Kidney (tissue), 14 donors: Measurements from ENCODE around the gene ITPKC. TPM values are rescaled to one million over a fixed set of nuclear protein-coding genes. Genes with fewer than 3 reads are reported as not detected.

Experiments
- DNase-seq, 5 donors: peaks; one replicate each; pipeline ENCODE4 v3.0.0-alpha.2; 2013 to 2020
- FAIRE-seq: peaks from 2 replicates; lab custom pipeline; 2012; peaks lifted over from hg19 to GRCh38; lab: Jason Lieb, UNC
- H3K27ac ChIP-seq, 2 donors: one replicate each; pipeline ENCODE4 v1.7.0; 2013; ENCODE audit warnings: low read depth in 2 of 2, low read length in 2 of 2, inconsistent platforms in 1 of 2
- H3K27me3 ChIP-seq: one replicate; pipeline ENCODE4 v1.7.1; 2013; ENCODE audit warnings: low read length, inconsistent platforms; ENCODE audit not compliant: control insufficient read depth, insufficient read depth
- H3K36me3 ChIP-seq, 3 donors: one replicate each; pipeline versions ENCODE4 v1.7.0 to v1.7.1; 2013; ENCODE audit warnings: low read length in 3 of 3, control low read depth in 1 of 3, inconsistent platforms in 1 of 3; ENCODE audit not compliant: insufficient read depth in 3 of 3, control insufficient read depth in 2 of 3
- H3K4me1 ChIP-seq, 3 donors: one replicate each; pipeline versions ENCODE4 v1.7.0 to v1.7.1; 2013; ENCODE audit warnings: low read length in 3 of 3, inconsistent platforms in 1 of 3, low read depth in 1 of 3; ENCODE audit not compliant: control insufficient read depth in 2 of 3, insufficient read depth in 2 of 3
- H3K4me3 ChIP-seq, 3 donors: one replicate each; pipeline versions ENCODE4 v1.7.0 to v1.8.1; 2013; ENCODE audit warnings: low read length in 3 of 3, control low read depth in 1 of 3, inconsistent platforms in 1 of 3
- H3K9ac ChIP-seq, 3 donors: one replicate each; pipeline versions ENCODE4 v1.7.0 to v1.7.1; 2013; ENCODE audit warnings: low read length in 3 of 3, control low read depth in 1 of 3, inconsistent platforms in 1 of 3
- H3K9me3 ChIP-seq, 3 donors: one replicate each; pipeline versions ENCODE4 v1.7.0 to v1.7.1; 2013; ENCODE audit warnings: low read length in 3 of 3, control low read depth in 1 of 3, inconsistent platforms in 1 of 3; ENCODE audit not compliant: control insufficient read depth in 2 of 3, insufficient read depth in 1 of 3
- CTCF ChIP-seq: IDR thresholded peaks from 3 replicates; pipeline ENCODE4 v1.5.1; 2012; ENCODE audit warnings: mild to moderate bottlenecking, moderate library complexity, borderline replicate concordance; ENCODE audit not compliant: insufficient read depth; ENCODE audit errors: extremely low read depth
- intact Hi-C: fragments of 100-400 bp; cut with DNase I; formaldehyde crosslinking; loops from one replicate; pipeline ENCODE4 v1.11.1; 2022
- polyA plus RNA-seq: library from polyadenylated mRNA; stranded (reverse); fragments of 350-450 nt; fragmentation: Illumina TruSeq; extraction: RNeasy Lipid Tissue Mini Kit (QIAGEN cat#74804); gene quantifications from one replicate; pipeline ENCODE4 v1.2.3, GENCODE V29; 2014; ENCODE audit warnings: low read depth, low replicate concordance; ENCODE audit not compliant: insufficient read depth
- total RNA-seq: library from RNA; stranded (reverse); fragmentation: NEBNext Ultra II Directional; extraction: Animal tissue kit (Norgen Biotek cat#: 25700); gene quantifications from one replicate; pipeline ENCODE4 v1.2.1, GENCODE V29; 2021
- donor health status: control.
- donor health status: control.
- donor health status: control.
- donor health status: control.
- donor health status: control.
- donor health status: DM: yes; HTN: yes; CAD: no.
- donor health status: Normal renal cell carcinoma (clear cell type).

ITPKC gene
- total and polyA plus RNA-seq, 2 donors from 2014 or later, result 14.3 to 27.9 TPM

DNA sequence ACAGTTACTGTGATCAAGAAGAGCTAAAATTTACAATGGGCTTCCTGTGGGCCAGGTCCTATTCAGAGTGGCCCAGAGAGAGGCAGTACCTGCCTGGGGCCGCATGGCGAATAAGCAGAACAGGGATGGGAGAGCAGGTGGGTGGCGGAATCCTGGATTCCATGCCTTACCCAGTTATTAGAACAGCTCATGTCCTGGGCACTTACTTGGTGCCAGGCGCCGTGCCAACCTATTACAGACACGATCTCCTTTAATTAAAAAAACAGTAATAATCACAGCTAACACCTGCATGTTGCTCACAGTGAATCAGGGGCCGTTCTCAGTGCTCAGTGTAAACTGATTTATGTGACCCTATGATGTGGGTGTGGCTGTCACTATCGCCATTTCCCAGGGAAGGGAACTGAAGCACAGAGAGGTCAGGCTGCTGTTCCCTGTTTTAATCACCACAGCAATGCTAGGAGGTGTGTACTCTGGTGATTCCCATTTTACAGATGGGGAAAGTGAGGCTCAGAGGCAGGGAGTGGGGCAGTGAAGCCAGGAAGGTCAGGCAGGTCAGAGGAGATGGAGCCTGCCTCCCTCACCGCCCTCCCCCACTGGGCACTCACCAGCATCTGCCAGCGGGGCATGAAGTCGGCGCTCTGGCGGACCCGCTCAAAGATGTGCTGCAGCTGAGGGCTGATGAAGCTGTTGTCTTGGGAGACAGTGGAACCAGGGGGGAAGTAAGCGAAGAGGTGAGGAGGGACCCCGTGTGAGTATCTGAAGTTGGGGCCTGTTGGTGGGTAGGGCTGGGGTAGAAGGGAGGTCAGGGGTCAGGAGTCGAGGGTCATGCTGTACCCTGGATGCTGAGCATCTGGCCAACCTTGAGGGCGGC lies 12.2 kb upstream of the ITPKC start:
- Histone ChIP-seq H3K27ac (no peak overlapping the region), H3K9me3 (no peaks in the 10 kb centered on the region), H3K36me3 (peaks cover 6 to 15% (median 14%) of the 10 kb centered on the region in 3 donors), H3K4me1 (no peaks in the 10 kb centered on the region), H3K4me3 (no peak overlapping the region), H3K9ac (no peak overlapping the region), H3K27me3 (no peaks in the 10 kb centered on the region)
- DNase-seq (no peak), FAIRE-seq (no peak)
- no peak for TF ChIP-seq CTCF
- intact Hi-C loops, result no loop called here

DNA sequence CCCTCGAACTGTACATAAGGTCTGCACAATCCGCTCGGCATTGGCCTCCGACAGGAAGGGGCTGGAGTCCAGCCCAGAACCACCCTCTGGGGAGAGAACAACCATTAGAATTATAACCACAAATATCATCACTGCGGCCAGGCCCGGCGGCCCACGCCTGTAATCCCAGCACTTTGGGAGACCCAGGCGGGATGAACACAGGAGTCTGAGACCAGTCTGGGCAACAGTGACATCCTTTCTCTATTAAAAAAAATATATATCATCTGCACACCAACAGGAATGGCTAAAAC lies 11.6 kb upstream of the ITPKC start:
- intact Hi-C loops, result no loop called here
- Histone ChIP-seq H3K27me3 (no peaks in the 10 kb centered on the region), H3K9me3 (no peaks in the 10 kb centered on the region), H3K27ac (no peak overlapping the region), H3K36me3 (peaks cover 6 to 15% (median 14%) of the 10 kb centered on the region in 3 donors), H3K4me3 (no peak overlapping the region), H3K4me1 (no peaks in the 10 kb centered on the region), H3K9ac (no peak overlapping the region)
- DNase-seq, result no peak
- no peak for FAIRE-seq
- TF ChIP-seq CTCF, result no peak

DNA sequence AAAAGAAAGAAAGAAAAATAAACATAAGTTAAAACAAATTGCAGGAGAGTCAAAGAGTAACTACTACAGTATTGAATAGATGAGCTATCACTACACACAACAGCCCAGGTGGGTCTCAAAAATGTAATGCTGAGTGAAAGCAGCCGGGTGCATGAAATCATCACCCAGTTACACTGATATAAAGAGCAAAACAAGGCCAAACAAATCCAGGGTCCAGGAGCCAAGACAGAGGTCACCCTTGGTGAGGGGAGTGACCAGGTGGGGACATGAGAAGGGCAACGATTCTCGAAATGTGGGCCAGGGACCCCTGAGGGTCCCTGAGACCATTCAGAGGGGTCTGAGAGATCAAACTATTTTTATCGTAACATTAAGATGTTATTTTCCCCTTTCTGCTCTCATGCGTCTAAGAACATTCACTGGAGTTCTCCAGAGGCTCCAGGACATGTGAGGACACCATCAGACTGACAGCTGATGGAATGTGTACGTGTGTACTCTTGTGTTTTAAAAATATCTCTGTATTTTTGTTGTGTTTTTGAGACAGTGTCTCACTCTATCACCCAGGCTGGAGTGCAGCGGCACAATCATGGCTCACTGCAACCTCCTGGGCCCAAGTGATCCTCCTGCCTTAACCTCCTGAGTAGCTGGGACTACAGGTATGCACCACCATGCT lies 10.8 kb upstream of the ITPKC start:
- H3K27me3 ChIP-seq, result no peaks in the 10 kb centered on the region
- no peak for TF ChIP-seq CTCF
- FAIRE-seq (no peak), DNase-seq (no peak)
- H3K4me1 ChIP-seq, result no peaks in the 10 kb centered on the region
- peaks cover 6 to 16% (median 15%) of the 10 kb centered on the region in 3 donors for H3K36me3 ChIP-seq
- H3K9ac ChIP-seq, result no peak overlapping the region
- H3K4me3 ChIP-seq, result no peak overlapping the region
- no peak overlapping the region for H3K27ac ChIP-seq
- intact Hi-C loops, result no loop called here
- H3K9me3 ChIP-seq, result no peaks in the 10 kb centered on the region
